H1 (cell line): ENCODE data around the gene TC2N. TPM values are rescaled to one million over a fixed set of nuclear protein-coding genes. Genes with fewer than 3 reads are reported as not detected.

Source experiments
- CTCF ChIA-PET: fragments of 300-600 bp; sonication (Branson Sonifier 250); formaldehyde crosslinking; loops from one replicate; lab custom pipeline; 2021; ENCODE audit not compliant: partially characterized antibody; lab: Charles Lee
- POLR2A ChIA-PET: fragments of 300-600 bp; sonication (Branson Sonifier 250); formaldehyde crosslinking; loops from one replicate; lab custom pipeline; 2021; ENCODE audit warnings: inconsistent platforms; ENCODE audit not compliant: partially characterized antibody; lab: Charles Lee
- DNase-seq, 2 experiments: peaks; one replicate each; pipeline versions ENCODE4 v3.0.0 to v3.0.0-alpha.2; 2010 to 2022; ENCODE audit warnings: low spot score in 2 of 2, low read depth in 1 of 2, mixed read lengths in 1 of 2
- FAIRE-seq: peaks from 2 replicates; lab custom pipeline; 2011; peaks lifted over from hg19 to GRCh38; lab: Jason Lieb, UNC
- H2AFZ ChIP-seq: 2 replicates; pipeline ENCODE4 v1.8.1; 2012; ENCODE audit warnings: low read length, inconsistent platforms
- H2AK5ac ChIP-seq: 2 replicates; pipeline ENCODE4 v1.6.1; 2013; ENCODE audit warnings: low read depth, low read length
- H2BK120ac ChIP-seq: replicated peaks from 2 replicates; pipeline ENCODE3; 2013; ENCODE audit warnings: low read depth, low read length, inconsistent platforms
- H2BK12ac ChIP-seq: 2 replicates; pipeline ENCODE4 v1.6.1; 2013; ENCODE audit warnings: low read depth, low read length
- H2BK15ac ChIP-seq: 2 replicates; pipeline ENCODE4 v1.6.1; 2013; ENCODE audit warnings: low read length
- H2BK20ac ChIP-seq: 2 replicates; pipeline ENCODE4 v1.6.1; 2013; ENCODE audit warnings: low read length
- H2BK5ac ChIP-seq: 2 replicates; pipeline ENCODE4 v1.6.1; 2013; ENCODE audit warnings: low read depth, low read length
- H3K14ac ChIP-seq: 2 replicates; pipeline ENCODE4 v1.6.1; 2013; ENCODE audit warnings: inconsistent platforms; ENCODE audit not compliant: insufficient read length
- H3K18ac ChIP-seq: 2 replicates; pipeline ENCODE4 v1.6.1; 2013; ENCODE audit warnings: low read length; ENCODE audit errors: extremely low read depth
- H3K23ac ChIP-seq: 2 replicates; pipeline ENCODE4 v1.6.1; 2013; ENCODE audit warnings: inconsistent platforms; ENCODE audit not compliant: insufficient read length
- H3K23me2 ChIP-seq: 2 replicates; pipeline ENCODE4 v1.6.1; 2013; ENCODE audit warnings: low read depth, low read length
- H3K27ac ChIP-seq: 2 replicates; pipeline ENCODE4 v1.6.1; 2011; ENCODE audit warnings: low read depth, low read length, inconsistent platforms
- H3K27me3 ChIP-seq, 4 experiments: replicated peaks in 1 of 4; 1 replicate in 1 of 4; 2 replicates in 3 of 4; pipeline versions ENCODE4 v1.6.1 to v1.8.1; 2011 to 2013; ENCODE audit warnings: low read length in 3 of 4, mild to moderate bottlenecking in 3 of 4, inconsistent platforms in 2 of 4, mixed read lengths in 2 of 4, moderate library complexity in 1 of 4; ENCODE audit not compliant: control insufficient read depth in 3 of 4, insufficient read depth in 3 of 4; ENCODE audit errors: extremely low read depth in 1 of 4
- H3K36me3 ChIP-seq, 4 experiments: 2 replicates each; pipeline versions ENCODE4 v1.6.1 to v1.8.1; 2011 to 2013; ENCODE audit warnings: mild to moderate bottlenecking in 4 of 4, low read length in 3 of 4, moderate library complexity in 2 of 4, control low read depth in 1 of 4, inconsistent platforms in 1 of 4; ENCODE audit not compliant: insufficient read depth in 4 of 4, control insufficient read depth in 2 of 4
- H3K4ac ChIP-seq: replicated peaks from 2 replicates; pipeline ENCODE3; 2013; ENCODE audit warnings: low read length, low read depth, mixed read lengths, inconsistent platforms; ENCODE audit not compliant: insufficient read length
- H3K4me1 ChIP-seq, 4 experiments: replicated peaks in 1 of 4; 1 replicate in 1 of 4; 2 replicates in 3 of 4; pipeline versions ENCODE4 v1.6.1 to v1.8.1; 2011 to 2013; ENCODE audit warnings: low read length in 3 of 4, inconsistent platforms in 2 of 4, mixed read lengths in 1 of 4; ENCODE audit not compliant: insufficient read depth in 4 of 4, control insufficient read depth in 3 of 4
- H3K4me2 ChIP-seq, 2 experiments: 2 replicates each; pipeline versions ENCODE4 v1.6.1 to v1.8.1; 2011 to 2013; ENCODE audit warnings: low read depth in 2 of 2, low read length in 2 of 2, control low read depth in 1 of 2, inconsistent platforms in 1 of 2, mild to moderate bottlenecking in 1 of 2; ENCODE audit not compliant: insufficient read depth in 1 of 2
- H3K4me3 ChIP-seq, 4 experiments: fragments of 200-600, 300-600 bp in 1 of 4; sonication (generic), shearing (Covaris generic), sonication (Bioruptor Twin) in 1 of 4; 2 replicates each; pipeline versions ENCODE4 v1.5.1 to v1.8.1; 2011 to 2016; ENCODE audit warnings: low read length in 4 of 4, low read depth in 3 of 4, control low read depth in 2 of 4, inconsistent platforms in 2 of 4, mild to moderate bottlenecking in 2 of 4, mixed read lengths in 1 of 4, moderate library complexity in 1 of 4; ENCODE audit not compliant: insufficient read depth in 2 of 4; ENCODE audit errors: extremely low read depth in 1 of 4
- H3K56ac ChIP-seq: replicated peaks from 2 replicates; pipeline ENCODE3; 2013; ENCODE audit warnings: low read depth, mild to moderate bottlenecking, mixed read lengths, low read length, inconsistent platforms; ENCODE audit not compliant: insufficient read length
- H3K79me1 ChIP-seq: 2 replicates; pipeline ENCODE4 v1.6.1; 2013; ENCODE audit warnings: low read depth, low read length, control low read depth
- H3K79me2 ChIP-seq, 2 experiments: 2 replicates each; pipeline versions ENCODE4 v1.6.1 to v1.8.1; 2012 to 2013; ENCODE audit warnings: low read length in 2 of 2, mild to moderate bottlenecking in 2 of 2, inconsistent platforms in 1 of 2; ENCODE audit not compliant: insufficient read depth in 2 of 2, control insufficient read depth in 1 of 2
- H3K9ac ChIP-seq, 4 experiments: replicated peaks in 1 of 4; 1 replicate in 1 of 4; 2 replicates in 3 of 4; pipeline versions ENCODE4 v1.6.1 to v1.8.1; 2011 to 2013; ENCODE audit warnings: low read depth in 3 of 4, low read length in 3 of 4, control low read depth in 2 of 4, mild to moderate bottlenecking in 2 of 4, moderate library complexity in 2 of 4, inconsistent platforms in 1 of 4; ENCODE audit errors: extremely low read depth in 1 of 4
- H3K9me3 ChIP-seq, 2 experiments: 2 replicates each; pipeline versions ENCODE4 v1.6.1 to v1.8.1; 2012 to 2013; ENCODE audit warnings: mild to moderate bottlenecking in 2 of 2, moderate library complexity in 2 of 2, control low read depth in 1 of 2, inconsistent platforms in 1 of 2, low read depth in 1 of 2, low read length in 1 of 2, mixed read lengths in 1 of 2; ENCODE audit not compliant: insufficient read depth in 2 of 2
- H4K20me1 ChIP-seq, 2 experiments: replicated peaks in 1 of 2; 2 replicates each; pipeline versions ENCODE3 to v1.8.1; 2011 to 2013; ENCODE audit warnings: inconsistent platforms in 2 of 2, low read length in 2 of 2, mild to moderate bottlenecking in 1 of 2; ENCODE audit not compliant: insufficient read depth in 2 of 2, control insufficient read depth in 1 of 2
- H4K5ac ChIP-seq: 2 replicates; pipeline ENCODE4 v1.6.1; 2013; ENCODE audit warnings: low read length, low read depth, mixed read lengths, inconsistent platforms; ENCODE audit not compliant: insufficient read length
- H4K8ac ChIP-seq: 2 replicates; pipeline ENCODE4 v1.8.0; 2013; ENCODE audit warnings: mild to moderate bottlenecking, moderate library complexity, low read length, inconsistent platforms; ENCODE audit not compliant: insufficient read depth; ENCODE audit errors: extremely low read depth
- H4K91ac ChIP-seq: replicated peaks from 2 replicates; pipeline ENCODE3; 2013; ENCODE audit warnings: low read length, mixed read lengths, inconsistent platforms; ENCODE audit not compliant: insufficient read length
- POLR2A ChIP-seq, 2 experiments: IDR thresholded peaks; 1 replicate in 1 of 2; 2 replicates in 1 of 2; pipeline ENCODE4 v1.6.1; 2011; ENCODE audit warnings: low read depth in 2 of 2, low read length in 2 of 2, mild to moderate bottlenecking in 2 of 2; ENCODE audit errors: control extremely low read depth in 1 of 2
- SP1 ChIP-seq: IDR thresholded peaks from 2 replicates; pipeline ENCODE4 v1.6.1; 2011; ENCODE audit warnings: low read depth, low read length
- WGBS, 2 experiments: shearing (Covaris generic) in 1 of 2; methylation state at CpG; one replicate each; pipeline versions ENCODE4 v1.1.6 to v1.1.7; 2013 to 2015; ENCODE audit warnings: low lambda C conversion rate in 2 of 2, mixed read lengths in 2 of 2, inconsistent platforms in 1 of 2, low coverage in 1 of 2, missing lambda C conversion rate in 1 of 2; ENCODE audit not compliant: insufficient replicate concordance in 2 of 2, insufficient coverage in 1 of 2, insufficient read length in 1 of 2; ENCODE audit errors: extremely low coverage in 1 of 2, missing lambda C conversion rate in 1 of 2; 5-methylcytosine and 5-hydroxymethylcytosine counted together
- polyA plus RNA-seq, 7 experiments: library from polyadenylated mRNA; depleted of rRNA in 3 of 7; stranded (reverse) in 5 of 7; unstranded in 2 of 7; fragments of >200 nt in 5 of 7; fragments of 200-250 nt in 2 of 7; gene quantifications; 1 replicate in 5 of 7; 2 replicates in 1 of 7; 4 replicates in 1 of 7; pipeline versions ENCODE4 v1.2.1 to v1.2.3, GENCODE V29; 2011 to 2013; ENCODE audit warnings: missing spikeins in 2 of 7, mixed read lengths in 2 of 7
- total RNA-seq: library from RNA; stranded (reverse); fragmentation: NEBNext Ultra II Directional; extraction: Animal tissue kit (Norgen Biotek cat#: 25700); gene quantifications from 2 replicates; pipeline ENCODE4 v1.2.1, GENCODE V29; 2021

The TC2N gene
- total and polyA plus RNA-seq, 2 of the 8 experiments (the other 6 are each of a cell fraction or from before 2014, with no cell fraction given), result 9.7 to 36.2 TPM

DNA sequence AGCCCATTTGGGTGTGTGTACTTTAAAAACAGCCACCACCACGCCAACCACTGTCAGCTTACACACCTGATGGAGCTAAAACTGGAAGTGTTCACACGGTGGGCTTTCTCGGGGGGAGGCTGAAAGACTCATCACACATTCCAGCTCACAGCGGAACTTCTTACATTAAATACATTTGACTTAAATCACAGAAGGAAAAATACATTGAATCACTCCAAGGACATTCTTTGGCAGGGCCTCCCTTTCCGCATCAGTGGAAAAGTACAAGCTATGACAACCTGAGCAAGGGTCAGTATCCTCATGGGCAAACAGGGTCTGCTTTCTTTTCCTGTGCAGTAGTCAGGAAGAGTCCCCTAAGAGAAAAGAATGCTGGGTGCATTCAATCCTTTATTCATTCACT is 31.0 kb upstream of the TC2N start:
- Histone ChIP-seq H2BK5ac (no peak overlapping the region), H4K91ac (no peak overlapping the region), H2BK20ac (no peak overlapping the region), H2BK120ac (no peak overlapping the region), H3K23me2 (no peaks in the 10 kb centered on the region), H3K18ac (no peak overlapping the region), H3K14ac (no peak overlapping the region), H3K27ac (no peak overlapping the region), H3K4me2 (no peak overlapping the region), H3K27me3 (peaks cover 0 to 1% (median 0%) of the 10 kb centered on the region in 4 experiments; a peak in 1 of 7 replicates), H3K79me2 (no peaks in the 10 kb centered on the region), H4K8ac (no peak overlapping the region), H4K5ac (no peak overlapping the region), H3K36me3 (no peaks in the 10 kb centered on the region), H3K4ac (no peak overlapping the region), H2BK15ac (no peak overlapping the region), H3K9me3 (no peaks in the 10 kb centered on the region), H3K56ac (no peak overlapping the region), H3K9ac (no peak overlapping the region), H3K4me1 (peaks cover 0 to 4% (median 1%) of the 10 kb centered on the region in 4 experiments; a peak in 3 of 7 replicates), H4K20me1 (peaks cover 0 to under 1% of the 10 kb centered on the region in 2 experiments), H3K4me3 (no peak overlapping the region), H2AFZ (no peak overlapping the region), H2AK5ac (no peak overlapping the region), H3K23ac (no peak overlapping the region), H2BK12ac (no peak overlapping the region), H3K79me1 (no peaks in the 10 kb centered on the region)
- DNase-seq (no peak), FAIRE-seq (no peak)
- WGBS, 2 experiments, result 88% methylated on average over 5 of the region's 5 CpGs; no CpG with 5 or more reads in 1 of the 2 experiments
- ChIA-PET CTCF (interaction anchor here (0.6 to 2.4 kb wide), 10 partner anchors 9 to 1215 kb away, joined by 3 to 11 read pairs (median 4); no protein-coding TSS in a partner anchor), POLR2A (no interaction called here)
- TF ChIP-seq POLR2A (IDR thresholded peaks at IDR 0.05; ENCODE audit: control extremely low read depth in 1 of 2, low read depth in 2 of 2, low read length in 2 of 2), result no peak
- TF ChIP-seq SP1, result no peak
